ENCODE data around the gene LEF1. TPM values are rescaled to one million over a fixed set of nuclear protein-coding genes. Genes with fewer than 3 reads are reported as not detected.

The LEF1 gene
- total RNA-seq, 3 donors from 2014 or later = 2.6 to 7.6 (median 7.2) TPM

- intact Hi-C loops (cut with DNase I; ENCODE audit: low total_unique reads) = no loop called here
- Histone ChIP-seq H3K4me3 (no peak overlapping the region), H3K4me1 (no peaks in the 10 kb centered on the region), H3K36me3 (no peaks in the 10 kb centered on the region), H3K27ac (no peak overlapping the region), H3K27me3 (no peaks in the 10 kb centered on the region), H3K9me3 (no peaks in the 10 kb centered on the region)
- TF ChIP-seq POLR2AphosphoS5 (IDR thresholded peaks at IDR 0.05) = no peak
- no peak for TF ChIP-seq CTCF (IDR thresholded peaks at IDR 0.05)
- TF ChIP-seq POLR2A (IDR thresholded peaks at IDR 0.05) = no peak
- DNase-seq (ENCODE audit: low spot score in 2 of 2) = no peak
Observed at GRCh38 chr4:108047199-108047598, 121.5 kb downstream of the LEF1 start.

GRCh38 chr4:108045687-108046024, 123.1 kb downstream of the LEF1 start:
- TF ChIP-seq POLR2A (IDR thresholded peaks at IDR 0.05) (no peak), POLR2AphosphoS5 (IDR thresholded peaks at IDR 0.05) (no peak), CTCF (IDR thresholded peaks at IDR 0.05) (no peak)
- no peak overlapping the region for H3K27ac ChIP-seq
- intact Hi-C loops (cut with DNase I; ENCODE audit: low total_unique reads) = no loop called here

GRCh38 chr4:108044951-108045686, 123.6 kb downstream of the LEF1 start:
- H3K27ac ChIP-seq = no peak overlapping the region

More at GRCh38 chr4:108045687-108046024, 123.1 kb downstream of the LEF1 start:
- Histone ChIP-seq H3K9me3 (no peaks in the 10 kb centered on the region), H3K4me3 (no peak overlapping the region), H3K27me3 (no peaks in the 10 kb centered on the region), H3K4me1 (no peaks in the 10 kb centered on the region), H3K36me3 (no peaks in the 10 kb centered on the region)
- peak; percentile 57 to 65 for DNase-seq (ENCODE audit: low spot score in 2 of 2)

GRCh38 chr4:108043526-108043925, 125.2 kb downstream of the LEF1 start:
- intact Hi-C loops (cut with DNase I; ENCODE audit: low total_unique reads) = no loop called here
- no peaks in the 10 kb centered on the region for H3K4me1 ChIP-seq
- no peak for TF ChIP-seq POLR2A (IDR thresholded peaks at IDR 0.05)
- TF ChIP-seq POLR2AphosphoS5 (IDR thresholded peaks at IDR 0.05) = no peak
- TF ChIP-seq CTCF (IDR thresholded peaks at IDR 0.05) = no peak

More at GRCh38 chr4:108044951-108045686, 123.6 kb downstream of the LEF1 start:
- H3K4me1 ChIP-seq = no peaks in the 10 kb centered on the region
- TF ChIP-seq POLR2AphosphoS5 (IDR thresholded peaks at IDR 0.05) = no peak
- TF ChIP-seq POLR2A (IDR thresholded peaks at IDR 0.05) = no peak
- no peak for TF ChIP-seq CTCF (IDR thresholded peaks at IDR 0.05)
- no peak overlapping the region for H3K4me3 ChIP-seq
- H3K27me3 ChIP-seq = no peaks in the 10 kb centered on the region
- no peaks in the 10 kb centered on the region for H3K36me3 ChIP-seq
- no peaks in the 10 kb centered on the region for H3K9me3 ChIP-seq
- intact Hi-C loops (cut with DNase I; ENCODE audit: low total_unique reads) = no loop called here
- no peak for DNase-seq (ENCODE audit: low spot score in 2 of 2)

GRCh38 chr4:108042927-108043326, 125.8 kb downstream of the LEF1 start:
- TF ChIP-seq CTCF (IDR thresholded peaks at IDR 0.05) (no peak), POLR2AphosphoS5 (IDR thresholded peaks at IDR 0.05) (no peak), POLR2A (IDR thresholded peaks at IDR 0.05) (no peak)

More at GRCh38 chr4:108043526-108043925, 125.2 kb downstream of the LEF1 start:
- H3K27me3 ChIP-seq = no peaks in the 10 kb centered on the region
- no peaks in the 10 kb centered on the region for H3K36me3 ChIP-seq
- H3K4me3 ChIP-seq = no peak overlapping the region
- no peak for DNase-seq (ENCODE audit: low spot score in 2 of 2)
- H3K9me3 ChIP-seq = no peaks in the 10 kb centered on the region
- no peak overlapping the region for H3K27ac ChIP-seq

More at GRCh38 chr4:108042927-108043326, 125.8 kb downstream of the LEF1 start:
- H3K36me3 ChIP-seq = no peaks in the 10 kb centered on the region
- H3K27me3 ChIP-seq = no peaks in the 10 kb centered on the region
- DNase-seq (ENCODE audit: low spot score in 2 of 2) = no peak
- no peaks in the 10 kb centered on the region for H3K9me3 ChIP-seq
- no peak overlapping the region for H3K4me3 ChIP-seq
- no peak overlapping the region for H3K27ac ChIP-seq
- H3K4me1 ChIP-seq = no peaks in the 10 kb centered on the region
- intact Hi-C loops (cut with DNase I; ENCODE audit: low total_unique reads) = no loop called here
